ENCODE data around the gene CRHR1. TPM values are rescaled to one million over a fixed set of nuclear protein-coding genes. Genes with fewer than 3 reads are reported as not detected.

The CRHR1 gene
- total and polyA plus RNA-seq, 2 of the 4 experiments (the other 2 are of a cell fraction): not detected

DNA sequence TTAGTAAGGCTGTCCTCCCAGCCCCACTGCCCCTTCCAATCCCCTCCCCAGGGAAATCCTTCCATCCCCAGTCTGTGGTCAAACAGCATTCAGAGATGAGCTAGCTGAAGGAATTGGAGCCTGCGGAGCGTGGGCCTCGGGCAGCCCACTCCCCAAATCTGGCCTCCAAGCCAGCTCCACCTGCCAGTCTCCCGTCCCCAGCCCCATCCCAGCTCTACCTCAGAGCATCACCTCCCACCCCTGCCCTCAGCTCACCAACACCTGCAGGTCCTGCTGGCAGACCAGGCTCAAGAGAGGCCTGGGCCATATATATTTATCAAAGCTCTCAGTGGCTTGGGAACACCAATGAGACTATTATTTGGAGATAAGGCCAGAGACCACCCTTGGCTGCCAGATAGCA lies 55.3 kb downstream of the CRHR1 start:
- H3K9me1 ChIP-seq (ENCODE audit: insufficient read depth, low read length): no peaks in the 10 kb centered on the region
- POLR2A ChIA-PET (ENCODE audit: unreplicated experiment): no interaction called here
- no peaks in the 10 kb centered on the region for H3K4me1 ChIP-seq (ENCODE audit: control insufficient read depth, insufficient read depth, low read length)
- no peak overlapping the region for H2AFZ ChIP-seq (replicated peaks; ENCODE audit: low read length, poor library complexity)
- H2BK5ac ChIP-seq (ENCODE audit: low read depth, low read length, poor library complexity, severe bottlenecking): no peak overlapping the region
- no peak overlapping the region for H3K18ac ChIP-seq (ENCODE audit: low read depth, low read length)
- H3K36me3 ChIP-seq (ENCODE audit: control insufficient read depth, insufficient read depth, low read length): no peaks in the 10 kb centered on the region
- no peak overlapping the region for H3K4me2 ChIP-seq (ENCODE audit: low read depth, low read length)
- dilution Hi-C loops (cut with HindIII; ENCODE audit: low sequenced_read_pairs, unreplicated experiment) (no loop called here), intact Hi-C loops (cut with micrococcal nuclease) (loop anchor here (10.0 kb wide), 1 partner anchor 625 kb away; no protein-coding TSS in a partner anchor), in situ Hi-C loops (cut with MboI; ENCODE audit: low sequenced_read_pairs) (loop anchor here (25.0 kb wide), 1 partner anchor 427 kb away; no protein-coding TSS in a partner anchor)
- DNase-seq (no peak), ATAC-seq (ENCODE audit: low read depth) (no peak)
- no peak overlapping the region for H3K27ac ChIP-seq (ENCODE audit: insufficient read depth, low read length)
- no peak overlapping the region for H2AK9ac ChIP-seq (replicated peaks; ENCODE audit: low read depth, low read length, poor library complexity)
- no peak overlapping the region for H3K14ac ChIP-seq (replicated peaks; ENCODE audit: low read depth, low read length)
- H2BK15ac ChIP-seq (ENCODE audit: low read depth, low read length): no peak overlapping the region
- no TSS peak for BruUV-seq (replicated peaks)
- WGBS, 2 experiments (ENCODE audit: extremely low coverage in 2 of 2, insufficient read length in 1 of 2): 52% methylated on average over 4 of the region's 4 CpGs; no CpG with 5 or more reads in 1 of the 2 experiments
- peaks cover 20% of the 10 kb centered on the region for H3K27me3 ChIP-seq (ENCODE audit: control insufficient read depth, insufficient read depth, low read length)
- no peak overlapping the region for H2AK5ac ChIP-seq (ENCODE audit: low read depth, low read length)
- no peak overlapping the region for H3K56ac ChIP-seq (ENCODE audit: extremely low read depth, insufficient read depth, low read length)
- TF ChIP-seq CEBPB (IDR thresholded peaks at IDR 0.05; ENCODE audit: low read depth, low read length): no peak
- TF ChIP-seq, protein P1, sequence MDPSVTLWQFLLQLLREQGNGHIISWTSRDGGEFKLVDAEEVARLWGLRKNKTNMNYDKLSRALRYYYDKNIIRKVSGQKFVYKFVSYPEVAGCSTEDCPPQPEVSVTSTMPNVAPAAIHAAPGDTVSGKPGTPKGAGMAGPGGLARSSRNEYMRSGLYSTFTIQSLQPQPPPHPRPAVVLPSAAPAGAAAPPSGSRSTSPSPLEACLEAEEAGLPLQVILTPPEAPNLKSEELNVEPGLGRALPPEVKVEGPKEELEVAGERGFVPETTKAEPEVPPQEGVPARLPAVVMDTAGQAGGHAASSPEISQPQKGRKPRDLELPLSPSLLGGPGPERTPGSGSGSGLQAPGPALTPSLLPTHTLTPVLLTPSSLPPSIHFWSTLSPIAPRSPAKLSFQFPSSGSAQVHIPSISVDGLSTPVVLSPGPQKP (IDR thresholded peaks at IDR 0.05; ENCODE audit: borderline replicate concordance, low read depth, low read length): no peak
- no peak for TF ChIP-seq NFE2L2 (IDR thresholded peaks at IDR 0.05; ENCODE audit: low read depth, low read length)
- no peak for TF ChIP-seq USF2 (IDR thresholded peaks at IDR 0.05; ENCODE audit: low read depth, low read length)
- TF ChIP-seq RCOR1 (IDR thresholded peaks at IDR 0.05; ENCODE audit: insufficient replicate concordance, low read length): no peak
- TF ChIP-seq FOS (IDR thresholded peaks at IDR 0.05; ENCODE audit: low read depth, low read length): no peak
- no peak for TF ChIP-seq RAD21 (IDR thresholded peaks at IDR 0.05; ENCODE audit: low read length)
- no peak for TF ChIP-seq BHLHE40 (IDR thresholded peaks at IDR 0.05; ENCODE audit: low read depth, low read length)
- TF ChIP-seq SMC3 (IDR thresholded peaks at IDR 0.05; ENCODE audit: low read depth, low read length): no peak
- no peak for TF ChIP-seq MXI1 (IDR thresholded peaks at IDR 0.05; ENCODE audit: borderline replicate concordance, low read depth, low read length)
- no peak for TF ChIP-seq POLR2A (IDR thresholded peaks at IDR 0.05; ENCODE audit: low read depth, low read length)
- no peak for TF ChIP-seq MAFK (IDR thresholded peaks at IDR 0.05; ENCODE audit: low read depth, low read length)
- TF ChIP-seq CTCF (conservative IDR thresholded peaks at IDR 0.05; ENCODE audit: low read depth, low read length): no peak
- TF ChIP-seq MAZ (IDR thresholded peaks at IDR 0.05; ENCODE audit: borderline replicate concordance, low read depth, low read length): no peak
- no peak overlapping the region for H4K8ac ChIP-seq (ENCODE audit: low read depth in 2 of 2, low read length in 2 of 2)
- H2BK120ac ChIP-seq (ENCODE audit: low read depth, low read length): no peak overlapping the region
- H3K23ac ChIP-seq (ENCODE audit: low read depth, low read length): no peak overlapping the region
- no peaks in the 10 kb centered on the region for H4K20me1 ChIP-seq (ENCODE audit: insufficient read depth, low read length)
- H3K4ac ChIP-seq (ENCODE audit: low read depth, low read length): no peak overlapping the region
- no peaks in the 10 kb centered on the region for H3K79me1 ChIP-seq (ENCODE audit: low read depth in 1 of 2, low read length in 2 of 2)
- CTCF ChIA-PET: interaction anchor here (1.0 kb wide), 1 partner anchor 199 kb away, joined by 6 read pairs; no protein-coding TSS in a partner anchor
- H4K91ac ChIP-seq (ENCODE audit: insufficient read depth, low read depth, low read length): no peak overlapping the region
- no peak overlapping the region for H2BK20ac ChIP-seq (ENCODE audit: low read depth, low read length)
- no peak overlapping the region for H4K5ac ChIP-seq (ENCODE audit: low read depth, low read length)
- no peaks in the 10 kb centered on the region for H3K9me3 ChIP-seq (ENCODE audit: control insufficient read depth, insufficient read depth, low read length)
- H3K9ac ChIP-seq (ENCODE audit: low read depth, low read length): no peak overlapping the region
- no peak overlapping the region for H3K4me3 ChIP-seq (ENCODE audit: insufficient read depth, low read depth, low read length)
